ENCODE data around the gene KRTAP17-1. TPM values are rescaled to one million over a fixed set of nuclear protein-coding genes. Genes with fewer than 3 reads are reported as not detected.

The KRTAP17-1 gene
- polyA plus RNA-seq, 1 donor (not counting 4 experiments of a cell fraction or from before 2014, with no cell fraction given): not detected

GRCh38 chr17:41325611-41326010 is 10.1 kb upstream of the KRTAP17-1 start:
- FAIRE-seq: no peak

GRCh38 chr17:41325126-41325525 is 9.6 kb upstream of the KRTAP17-1 start:
- TF ChIP-seq CTCF (optimal IDR thresholded peaks at IDR 0.05 in 1 of 3, IDR thresholded peaks at IDR 0.05 in 1 of 3, conservative IDR thresholded peaks at IDR 0.05 in 1 of 3; ENCODE audit: extremely low read depth in 1 of 3, insufficient read depth in 2 of 3, low read length in 3 of 3) (no peak), EZH2 (IDR thresholded peaks at IDR 0.05; ENCODE audit: low read length) (no peak)
- Histone ChIP-seq H3K9ac (ENCODE audit: control insufficient read depth, extremely low read depth, insufficient read depth, low read length) (no peak overlapping the region), H3K4me3 (ENCODE audit: control insufficient read depth in 2 of 3, extremely low read depth in 1 of 3, insufficient read depth in 2 of 3, low read depth in 1 of 3, low read length in 3 of 3) (no peak overlapping the region), H3K4me1 (ENCODE audit: control insufficient read depth, extremely low read depth, insufficient read depth, low read length) (no peaks in the 10 kb centered on the region), H4K20me1 (ENCODE audit: control insufficient read depth, extremely low read depth, insufficient read depth, low read length) (no peaks in the 10 kb centered on the region), H2AFZ (ENCODE audit: control insufficient read depth, low read length) (no peak overlapping the region), H3K27me3 (ENCODE audit: control insufficient read depth, extremely low read depth, insufficient read depth, low read length) (no peaks in the 10 kb centered on the region), H3K9me3 (ENCODE audit: control insufficient read depth, low read depth, low read length) (no peaks in the 10 kb centered on the region), H3K27ac (ENCODE audit: control insufficient read depth, insufficient read depth, low read length) (no peak overlapping the region), H3K36me3 (ENCODE audit: control insufficient read depth in 2 of 2, extremely low read depth in 1 of 2, insufficient read depth in 2 of 2, low read length in 2 of 2) (no peaks in the 10 kb centered on the region), H3K4me2 (ENCODE audit: control insufficient read depth, extremely low read depth, insufficient read depth, low read depth, low read length) (no peak overlapping the region), H3K79me2 (ENCODE audit: control insufficient read depth, insufficient read depth, low read length) (no peaks in the 10 kb centered on the region), H3K9me1 (ENCODE audit: control insufficient read depth, extremely low read depth, insufficient read depth, low read length) (no peaks in the 10 kb centered on the region)
- no peak for DNase-seq (ENCODE audit: low read depth, low spot score)
- dilution Hi-C loops (cut with MboI; ENCODE audit: extremely low pct_ligation_motif_present, low sequenced_read_pairs): no loop called here
- FAIRE-seq: no peak

More at GRCh38 chr17:41325611-41326010, 10.1 kb upstream of the KRTAP17-1 start:
- Histone ChIP-seq H3K27ac (ENCODE audit: control insufficient read depth, insufficient read depth, low read length) (no peak overlapping the region), H3K27me3 (ENCODE audit: control insufficient read depth, extremely low read depth, insufficient read depth, low read length) (no peaks in the 10 kb centered on the region), H3K79me2 (ENCODE audit: control insufficient read depth, insufficient read depth, low read length) (no peaks in the 10 kb centered on the region), H2AFZ (ENCODE audit: control insufficient read depth, low read length) (no peak overlapping the region), H3K36me3 (ENCODE audit: control insufficient read depth in 2 of 2, extremely low read depth in 1 of 2, insufficient read depth in 2 of 2, low read length in 2 of 2) (no peaks in the 10 kb centered on the region), H4K20me1 (ENCODE audit: control insufficient read depth, extremely low read depth, insufficient read depth, low read length) (no peaks in the 10 kb centered on the region), H3K4me1 (ENCODE audit: control insufficient read depth, extremely low read depth, insufficient read depth, low read length) (no peaks in the 10 kb centered on the region), H3K9me3 (ENCODE audit: control insufficient read depth, low read depth, low read length) (no peaks in the 10 kb centered on the region), H3K4me3 (ENCODE audit: control insufficient read depth in 2 of 3, extremely low read depth in 1 of 3, insufficient read depth in 2 of 3, low read depth in 1 of 3, low read length in 3 of 3) (no peak overlapping the region), H3K9ac (ENCODE audit: control insufficient read depth, extremely low read depth, insufficient read depth, low read length) (no peak overlapping the region), H3K4me2 (ENCODE audit: control insufficient read depth, extremely low read depth, insufficient read depth, low read depth, low read length) (no peak overlapping the region), H3K9me1 (ENCODE audit: control insufficient read depth, extremely low read depth, insufficient read depth, low read length) (no peaks in the 10 kb centered on the region)
- no peak for DNase-seq (ENCODE audit: low read depth, low spot score)
- dilution Hi-C loops (cut with MboI; ENCODE audit: extremely low pct_ligation_motif_present, low sequenced_read_pairs): no loop called here
- TF ChIP-seq CTCF (optimal IDR thresholded peaks at IDR 0.05 in 1 of 3, IDR thresholded peaks at IDR 0.05 in 1 of 3, conservative IDR thresholded peaks at IDR 0.05 in 1 of 3; ENCODE audit: extremely low read depth in 1 of 3, insufficient read depth in 2 of 3, low read length in 3 of 3) (no peak), EZH2 (IDR thresholded peaks at IDR 0.05; ENCODE audit: low read length) (no peak)

Measured in keratinocyte (primary cell).